IMR-90 (cell line): Measurements from ENCODE around the gene KLHL40. TPM values are rescaled to one million over a fixed set of nuclear protein-coding genes. Genes with fewer than 3 reads are reported as not detected.

Experiments used
- ATAC-seq: fragments of 200-7000 bp; cut with Tn5 transposase; 2 replicates; pipeline ENCODE4 v1.9.1; 2020; ENCODE audit warnings: low read depth, mild to moderate bottlenecking, moderate library complexity
- BruUV-seq: library from RNA; stranded (reverse); fragments of 400-500 nt; replicated peaks from 2 replicates; lab custom pipeline; 2021; lab: Mats Ljungman, UMichigan
- CTCF ChIA-PET: fragments of 300-600 bp; formaldehyde crosslinking; extraction: SDS; loops from one replicate; lab custom pipeline; 2021; ENCODE audit warnings: antibody characterized with exemption; lab: Yijun Ruan, JAX
- POLR2A ChIA-PET: fragments of 300-600 bp; sonication (Branson Sonifier 250); formaldehyde crosslinking; loops from one replicate; lab custom pipeline; 2022; ENCODE audit warnings: antibody characterized with exemption; ENCODE audit not compliant: unreplicated experiment; lab: Charles Lee
- DNase-seq: peaks from one replicate; pipeline ENCODE4 v3.0.0; 2013
- H2AFZ ChIP-seq: replicated peaks from 2 replicates; pipeline ENCODE3; 2013; ENCODE audit warnings: low read length, mild to moderate bottlenecking; ENCODE audit not compliant: poor library complexity
- H2AK5ac ChIP-seq: 2 replicates; pipeline ENCODE4 v1.6.1; 2013; ENCODE audit warnings: low read depth, low read length, inconsistent platforms
- H2AK9ac ChIP-seq: replicated peaks from 2 replicates; pipeline ENCODE3; 2013; ENCODE audit warnings: mild to moderate bottlenecking, low read depth, low read length, moderate library complexity; ENCODE audit not compliant: poor library complexity
- H2BK120ac ChIP-seq: 2 replicates; pipeline ENCODE4 v1.6.1; 2013; ENCODE audit warnings: low read depth, low read length, inconsistent platforms
- H2BK15ac ChIP-seq: 3 replicates; pipeline ENCODE4 v1.6.1; 2013; ENCODE audit warnings: low read depth, low read length, inconsistent platforms
- H2BK20ac ChIP-seq: 2 replicates; pipeline ENCODE4 v1.6.1; 2013; ENCODE audit warnings: low read depth, mild to moderate bottlenecking, inconsistent platforms, low read length, moderate library complexity
- H2BK5ac ChIP-seq: 2 replicates; pipeline ENCODE4 v1.6.1; 2013; ENCODE audit warnings: mild to moderate bottlenecking, low read depth, low read length, inconsistent platforms; ENCODE audit not compliant: poor library complexity, severe bottlenecking
- H3K14ac ChIP-seq: replicated peaks from 2 replicates; pipeline ENCODE4 v1.6.1; 2013; ENCODE audit warnings: low read depth, low read length, inconsistent platforms
- H3K18ac ChIP-seq: 2 replicates; pipeline ENCODE4 v1.6.1; 2013; ENCODE audit warnings: low read depth, low read length, control low read depth
- H3K23ac ChIP-seq: 2 replicates; pipeline ENCODE4 v1.6.1; 2013; ENCODE audit warnings: low read depth, low read length, inconsistent platforms
- H3K27ac ChIP-seq: 2 replicates; pipeline ENCODE4 v1.5.1; 2013; ENCODE audit warnings: mild to moderate bottlenecking, control low read depth, low read length; ENCODE audit not compliant: insufficient read depth
- H3K27me3 ChIP-seq: 2 replicates; pipeline ENCODE4 v1.6.1; 2013; ENCODE audit warnings: low read length; ENCODE audit not compliant: control insufficient read depth, insufficient read depth
- H3K36me3 ChIP-seq: 2 replicates; pipeline ENCODE4 v1.6.1; 2013; ENCODE audit warnings: low read length, mixed read lengths; ENCODE audit not compliant: control insufficient read depth, insufficient read depth
- H3K4ac ChIP-seq: 2 replicates; pipeline ENCODE4 v1.6.1; 2013; ENCODE audit warnings: low read depth, low read length, inconsistent platforms
- H3K4me1 ChIP-seq: 2 replicates; pipeline ENCODE4 v1.6.1; 2013; ENCODE audit warnings: low read length, mixed read lengths; ENCODE audit not compliant: control insufficient read depth, insufficient read depth
- H3K4me2 ChIP-seq: 2 replicates; pipeline ENCODE4 v1.6.1; 2013; ENCODE audit warnings: low read depth, mild to moderate bottlenecking, control low read depth, low read length, moderate library complexity
- H3K4me3 ChIP-seq: 2 replicates; pipeline ENCODE4 v1.5.1; 2013; ENCODE audit warnings: low read depth, mild to moderate bottlenecking, control low read depth, low read length, moderate library complexity; ENCODE audit not compliant: insufficient read depth
- H3K56ac ChIP-seq: 2 replicates; pipeline ENCODE4 v1.6.1; 2013; ENCODE audit warnings: low read length, inconsistent platforms; ENCODE audit not compliant: insufficient read depth; ENCODE audit errors: extremely low read depth
- H3K79me1 ChIP-seq, 2 experiments: 2 replicates each; pipeline ENCODE4 v1.6.1; 2013; ENCODE audit warnings: low read length in 2 of 2, inconsistent platforms in 1 of 2, low read depth in 1 of 2
- H3K9ac ChIP-seq: 2 replicates; pipeline ENCODE4 v1.6.1; 2013; ENCODE audit warnings: low read depth, low read length, control low read depth
- H3K9me1 ChIP-seq: 2 replicates; pipeline ENCODE4 v1.6.1; 2013; ENCODE audit warnings: low read length, inconsistent platforms; ENCODE audit not compliant: insufficient read depth
- H3K9me3 ChIP-seq: 2 replicates; pipeline ENCODE4 v1.6.1; 2013; ENCODE audit warnings: low read length; ENCODE audit not compliant: control insufficient read depth, insufficient read depth
- H4K20me1 ChIP-seq: 2 replicates; pipeline ENCODE4 v1.6.1; 2013; ENCODE audit warnings: low read length, inconsistent platforms; ENCODE audit not compliant: insufficient read depth
- H4K5ac ChIP-seq: 2 replicates; pipeline ENCODE4 v1.6.1; 2013; ENCODE audit warnings: mild to moderate bottlenecking, low read depth, low read length, control low read depth
- H4K8ac ChIP-seq, 2 experiments: 2 replicates each; pipeline ENCODE4 v1.6.1; 2013; ENCODE audit warnings: low read depth in 2 of 2, low read length in 2 of 2, control low read depth in 1 of 2, inconsistent platforms in 1 of 2
- H4K91ac ChIP-seq: 2 replicates; pipeline ENCODE4 v1.6.1; 2013; ENCODE audit warnings: low read depth, low read length, inconsistent platforms; ENCODE audit not compliant: insufficient read depth
- CEBPB ChIP-seq: IDR thresholded peaks from 2 replicates; pipeline ENCODE4 v1.6.1; 2012; ENCODE audit warnings: low read depth, low read length, improper control_type of control experiment
- FOS ChIP-seq: fragments of 150-350 bp; IDR thresholded peaks from 2 replicates; pipeline ENCODE4 v1.6.1; 2016; ENCODE audit warnings: low read depth, low read length
- MAFK ChIP-seq: IDR thresholded peaks from 2 replicates; pipeline ENCODE4 v1.6.1; 2012; ENCODE audit warnings: low read depth, low read length, improper control_type of control experiment
- MAZ ChIP-seq: IDR thresholded peaks from 2 replicates; pipeline ENCODE4 v1.6.1; 2012; ENCODE audit warnings: low read depth, mild to moderate bottlenecking, low read length, improper control_type of control experiment, moderate library complexity, borderline replicate concordance
- MXI1 ChIP-seq: IDR thresholded peaks from 2 replicates; pipeline ENCODE4 v1.6.1; 2012; ENCODE audit warnings: low read depth, mild to moderate bottlenecking, low read length, moderate library complexity, borderline replicate concordance
- POLR2A ChIP-seq: IDR thresholded peaks from 2 replicates; pipeline ENCODE4 v1.6.1; 2012; ENCODE audit warnings: mild to moderate bottlenecking, low read depth, low read length
- RAD21 ChIP-seq: IDR thresholded peaks from 2 replicates; pipeline ENCODE4 v1.6.1; 2012; ENCODE audit warnings: low read length, improper control_type of control experiment
- RCOR1 ChIP-seq: IDR thresholded peaks from 2 replicates; pipeline ENCODE4 v1.6.1; 2012; ENCODE audit warnings: mild to moderate bottlenecking, low read length, improper control_type of control experiment; ENCODE audit not compliant: insufficient replicate concordance
- RFX5 ChIP-seq: IDR thresholded peaks from 2 replicates; pipeline ENCODE4 v1.8.0; 2012; ENCODE audit warnings: low read depth, mild to moderate bottlenecking, low read length, moderate library complexity
- WGBS, 2 experiments: methylation state at CpG; one replicate each; pipeline versions ENCODE4 v1.1.5 to v1.1.7; 2013; ENCODE audit warnings: missing lambda C conversion rate in 2 of 2; ENCODE audit not compliant: insufficient read length in 1 of 2; ENCODE audit errors: extremely low coverage in 2 of 2; 5-methylcytosine and 5-hydroxymethylcytosine counted together
- dilution Hi-C: fragments of 300-500 bp; cut with HindIII; formaldehyde crosslinking; loops from one replicate; pipeline ENCODE4 v1.14.3; 2018; ENCODE audit warnings: low sequenced_read_pairs; ENCODE audit not compliant: unreplicated experiment
- in situ Hi-C: fragments of 300-500 bp; cut with MboI; formaldehyde crosslinking; loops from 3 replicates; pipeline ENCODE4 v1.14.3; 2019; ENCODE audit warnings: low sequenced_read_pairs, inconsistent platforms, mixed read lengths
- intact Hi-C: fragments of 100-400 bp; cut with micrococcal nuclease; formaldehyde crosslinking; loops from 2 replicates; pipeline ENCODE4 v1.10.0; 2022
- polyA plus RNA-seq, 3 experiments: library from polyadenylated mRNA; depleted of rRNA; stranded (reverse); fragments of >200 nt; gene quantifications; 2 replicates each; pipeline ENCODE4 v1.2.3, GENCODE V29; 2012; ENCODE audit warnings: low replicate concordance in 1 of 3
- total RNA-seq: library from RNA; depleted of rRNA; stranded (reverse); fragments of >200 nt; gene quantifications from 2 replicates; pipeline ENCODE4 v1.2.3, GENCODE V29; 2012
- TF ChIP-seq, protein P1 (sequence below): conservative IDR thresholded peaks from 2 replicates; pipeline ENCODE4 v1.5.1; 2012; ENCODE audit warnings: mild to moderate bottlenecking, low read depth, low read length, improper control_type of control experiment

Gene KLHL40
- total and polyA plus RNA-seq, 2 of the 4 experiments (the other 2 are of a cell fraction): not detected

DNA sequence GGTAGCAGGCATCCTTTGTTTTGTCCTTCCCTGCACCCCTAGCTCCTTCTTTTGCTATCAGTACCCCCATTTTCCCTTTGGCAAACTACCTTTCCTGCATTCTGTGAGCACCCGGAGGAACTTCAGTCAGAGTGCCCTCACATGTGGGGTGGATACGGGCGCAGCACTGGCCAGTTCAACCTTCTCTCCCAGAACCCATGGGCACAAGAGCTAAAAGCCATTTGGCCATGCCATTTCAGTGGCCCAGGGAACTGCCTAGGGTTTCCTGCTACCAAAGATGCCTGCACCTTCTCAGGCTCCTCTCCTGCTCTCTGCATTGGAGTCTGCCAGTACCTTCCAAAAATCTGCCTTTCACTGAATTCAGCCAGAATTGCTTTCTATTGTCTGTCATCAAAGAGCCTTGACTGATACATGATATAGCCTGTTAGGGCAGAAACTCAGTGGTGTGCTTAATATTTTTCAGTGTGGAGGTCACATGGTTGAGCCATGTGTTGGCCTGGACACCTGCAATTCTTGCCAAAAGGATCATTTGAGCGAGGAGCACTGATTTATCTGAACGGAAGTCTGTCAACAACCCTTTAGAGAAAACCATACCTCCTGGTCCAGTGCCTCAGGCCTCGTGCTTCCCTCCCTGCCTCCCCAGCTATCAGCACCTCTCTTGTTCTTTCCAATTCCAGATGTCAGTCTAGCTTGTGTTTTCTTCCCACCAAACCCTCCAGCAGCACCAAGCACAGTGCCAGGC lies 44.2 kb downstream of the KLHL40 start:
- peaks cover 40% of the 10 kb centered on the region for H3K27me3 ChIP-seq
- intact Hi-C loops (no loop called here), dilution Hi-C loops (no loop called here), in situ Hi-C loops (no loop called here)
- CTCF ChIA-PET: no interaction called here
- H3K56ac ChIP-seq: no peak overlapping the region
- no peak overlapping the region for H3K14ac ChIP-seq
- no peak overlapping the region for H3K18ac ChIP-seq
- no peak overlapping the region for H2AFZ ChIP-seq
- no peak overlapping the region for H3K4me2 ChIP-seq
- peaks cover 7% of the 10 kb centered on the region for H3K9me3 ChIP-seq
- no peak overlapping the region for H3K4me3 ChIP-seq
- H3K9ac ChIP-seq: no peak overlapping the region
- POLR2A ChIA-PET: no interaction called here
- no TSS peak for BruUV-seq
- H2BK15ac ChIP-seq: no peak overlapping the region
- no peak overlapping the region for H3K27ac ChIP-seq
- no peak overlapping the region for H4K8ac ChIP-seq
- H3K79me1 ChIP-seq: no peaks in the 10 kb centered on the region
- no peak overlapping the region for H4K91ac ChIP-seq
- no peak overlapping the region for H2BK120ac ChIP-seq
- DNase-seq (no peak), ATAC-seq (no peak)
- no peaks in the 10 kb centered on the region for H3K9me1 ChIP-seq
- H4K5ac ChIP-seq: no peak overlapping the region
- 90% methylated on average over 3 of the region's 6 CpGs; no CpG with 5 or more reads in 1 of the 2 experiments for WGBS, 2 experiments
- no peaks in the 10 kb centered on the region for H4K20me1 ChIP-seq
- H2AK9ac ChIP-seq: no peak overlapping the region
- H3K4me1 ChIP-seq: no peaks in the 10 kb centered on the region
- TF ChIP-seq RFX5 (no peak), MAZ (no peak), CEBPB (no peak), POLR2A (no peak), RCOR1 (no peak), FOS (no peak), MAFK (no peak), RAD21 (no peak), MXI1 (no peak)
- TF ChIP-seq, protein P1, sequence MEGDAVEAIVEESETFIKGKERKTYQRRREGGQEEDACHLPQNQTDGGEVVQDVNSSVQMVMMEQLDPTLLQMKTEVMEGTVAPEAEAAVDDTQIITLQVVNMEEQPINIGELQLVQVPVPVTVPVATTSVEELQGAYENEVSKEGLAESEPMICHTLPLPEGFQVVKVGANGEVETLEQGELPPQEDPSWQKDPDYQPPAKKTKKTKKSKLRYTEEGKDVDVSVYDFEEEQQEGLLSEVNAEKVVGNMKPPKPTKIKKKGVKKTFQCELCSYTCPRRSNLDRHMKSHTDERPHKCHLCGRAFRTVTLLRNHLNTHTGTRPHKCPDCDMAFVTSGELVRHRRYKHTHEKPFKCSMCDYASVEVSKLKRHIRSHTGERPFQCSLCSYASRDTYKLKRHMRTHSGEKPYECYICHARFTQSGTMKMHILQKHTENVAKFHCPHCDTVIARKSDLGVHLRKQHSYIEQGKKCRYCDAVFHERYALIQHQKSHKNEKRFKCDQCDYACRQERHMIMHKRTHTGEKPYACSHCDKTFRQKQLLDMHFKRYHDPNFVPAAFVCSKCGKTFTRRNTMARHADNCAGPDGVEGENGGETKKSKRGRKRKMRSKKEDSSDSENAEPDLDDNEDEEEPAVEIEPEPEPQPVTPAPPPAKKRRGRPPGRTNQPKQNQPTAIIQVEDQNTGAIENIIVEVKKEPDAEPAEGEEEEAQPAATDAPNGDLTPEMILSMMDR: no peak
- no peak overlapping the region for H2AK5ac ChIP-seq
- no peak overlapping the region for H2BK20ac ChIP-seq
- no peak overlapping the region for H2BK5ac ChIP-seq
- no peaks in the 10 kb centered on the region for H3K36me3 ChIP-seq
- H3K4ac ChIP-seq: no peak overlapping the region
- H3K23ac ChIP-seq: no peak overlapping the region
